NCI-H748 (cell line): ENCODE results near the gene CRYGS.

Source experiments
- DNase-seq: peaks from one replicate; lab custom pipeline; 2025; ENCODE audit not compliant: unreplicated experiment; lab: John Stamatoyannopoulos, UW

CRYGS gene

DNA sequence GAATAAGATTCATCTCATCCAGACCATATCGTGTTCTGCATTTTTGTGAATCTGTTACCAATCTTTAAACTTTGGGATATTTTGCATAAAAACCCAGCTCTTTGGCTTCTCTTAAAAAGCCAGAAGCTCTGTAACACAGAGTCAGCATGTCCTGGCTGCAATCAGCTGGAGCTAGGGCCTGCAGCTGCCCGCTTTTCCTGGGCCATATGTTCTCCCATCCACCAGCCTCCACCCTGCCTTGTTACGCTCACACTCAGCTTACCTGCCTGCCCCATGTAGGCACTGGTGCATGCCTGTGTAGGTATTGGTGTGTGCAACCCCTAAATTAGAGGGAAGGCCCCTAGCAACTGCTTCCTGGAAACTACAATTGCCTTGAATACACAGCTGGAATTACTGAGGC is 48.2 kb downstream of the CRYGS start:
- DNase-seq, result no peak

DNA sequence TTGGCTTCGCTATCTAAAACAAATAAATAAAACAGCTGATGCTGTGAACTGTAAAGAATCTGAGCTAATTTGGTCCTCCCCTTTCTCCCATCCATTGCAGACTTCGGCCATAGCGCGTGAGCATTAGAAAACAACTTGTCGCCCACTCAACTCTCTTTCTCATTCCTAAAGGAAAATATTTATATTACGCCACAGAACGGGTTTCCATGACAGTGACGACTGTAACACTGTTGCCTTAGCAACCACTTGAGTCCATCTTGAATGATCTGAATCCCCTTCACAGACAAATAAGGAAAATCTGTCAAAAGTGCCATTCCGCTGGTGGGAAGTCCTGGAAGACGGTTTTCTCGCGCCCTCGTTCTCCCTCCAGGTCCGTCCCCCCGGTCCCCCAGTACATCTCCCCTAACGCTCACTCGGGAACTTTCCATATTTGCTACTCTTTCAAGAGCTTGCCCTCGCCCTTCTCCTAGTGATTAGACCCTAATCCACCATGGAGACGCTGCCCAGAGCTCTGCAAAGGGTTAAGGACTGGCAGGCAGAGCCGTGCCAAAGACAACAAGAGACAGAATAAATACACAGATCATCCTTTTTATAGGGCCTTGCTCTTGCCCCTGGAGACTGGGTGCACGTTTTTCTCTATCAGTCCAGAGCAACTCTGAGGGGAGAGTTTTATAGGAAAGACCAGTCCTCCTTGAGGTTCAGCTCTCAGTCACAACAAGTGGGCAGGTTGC is 50.5 kb downstream of the CRYGS start:
- DNase-seq, result peak; percentile 65

DNA sequence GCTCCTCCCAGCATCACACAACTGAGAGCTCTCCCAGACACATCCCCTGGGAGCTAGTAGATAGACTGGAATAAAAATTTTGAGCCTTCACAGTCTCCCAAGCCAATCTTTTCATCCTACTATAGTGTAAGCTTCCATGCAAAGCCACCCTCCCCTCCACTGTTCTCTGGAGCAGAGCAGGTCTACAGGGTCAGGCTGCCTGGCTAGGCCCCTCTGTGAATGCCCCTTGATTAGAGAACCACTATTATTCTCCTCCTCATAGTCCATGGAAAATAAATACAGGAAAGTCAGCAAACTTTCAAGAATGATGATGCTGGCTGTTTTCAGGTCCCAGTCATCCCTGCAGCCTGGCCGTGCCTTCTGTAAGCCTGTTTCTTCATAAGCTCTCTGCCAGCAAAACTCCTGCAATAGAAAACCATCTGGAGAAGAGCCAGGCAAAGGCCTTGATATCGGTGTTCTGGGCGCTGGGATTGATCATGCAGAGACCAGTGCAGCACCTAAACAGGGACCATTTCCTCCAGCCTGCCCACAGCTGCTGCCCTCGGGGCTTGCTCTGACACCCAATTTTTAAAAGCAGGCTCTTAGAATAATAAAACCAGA is 51.7 kb downstream of the CRYGS start:
- no peak for DNase-seq

DNA sequence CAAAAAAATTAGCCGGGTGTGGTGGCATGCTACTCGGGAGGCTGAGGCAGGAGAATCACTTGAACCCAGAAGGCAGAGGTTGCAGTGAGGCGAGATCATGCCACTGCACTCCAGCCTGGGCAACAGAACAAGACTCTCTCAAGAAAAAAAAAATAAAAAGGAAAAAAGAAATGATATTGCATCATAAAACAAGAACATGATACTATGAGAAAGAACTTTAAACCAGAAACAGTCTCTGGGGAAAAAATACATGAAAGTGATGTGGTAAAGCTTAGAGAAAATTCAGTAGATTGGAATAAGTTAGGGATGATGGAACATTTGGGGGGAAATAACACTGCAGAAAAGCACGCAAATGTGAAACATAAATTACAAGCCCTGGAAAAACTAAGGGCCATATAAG is 54.7 kb downstream of the CRYGS start:
- DNase-seq, result no peak
